ENCODE data around the gene PTPN2. TPM values are rescaled to one million over a fixed set of nuclear protein-coding genes. Genes with fewer than 3 reads are reported as not detected.

Gene PTPN2
- total and polyA plus RNA-seq, 2 of the 4 experiments (the other 2 are of a cell fraction), result 13.2 to 30.6 TPM

DNA sequence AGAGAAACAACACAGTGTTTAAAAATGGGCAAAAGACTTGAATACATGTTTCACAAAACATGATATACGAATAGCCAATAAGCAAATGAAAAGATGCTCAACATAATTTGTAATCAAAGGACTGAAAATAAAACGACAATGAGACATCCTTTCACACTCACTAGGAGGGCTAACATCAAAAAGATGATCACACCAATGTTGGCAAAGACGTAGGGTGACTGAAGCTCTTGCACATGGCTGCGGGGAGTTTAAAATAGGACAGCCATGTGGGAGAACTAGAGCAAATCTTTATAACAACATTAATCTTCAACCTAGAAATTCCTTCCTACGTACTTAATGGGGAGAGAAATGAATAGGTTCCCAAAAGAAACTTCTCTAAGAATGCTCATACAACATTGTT lies 44.6 kb upstream of the PTPN2 start:
- Histone ChIP-seq H3K36me3 (ENCODE audit: control insufficient read depth, insufficient read depth, low read length) (no peaks in the 10 kb centered on the region), H3K79me1 (ENCODE audit: low read depth in 1 of 2, low read length in 2 of 2) (no peaks in the 10 kb centered on the region), H3K4me3 (ENCODE audit: insufficient read depth, low read depth, low read length) (no peak overlapping the region), H3K27ac (ENCODE audit: insufficient read depth, low read length) (no peak overlapping the region), H2AK5ac (ENCODE audit: low read depth, low read length) (no peak overlapping the region), H3K56ac (ENCODE audit: extremely low read depth, insufficient read depth, low read length) (no peak overlapping the region), H3K9me1 (ENCODE audit: insufficient read depth, low read length) (no peaks in the 10 kb centered on the region), H3K18ac (ENCODE audit: low read depth, low read length) (no peak overlapping the region), H3K4me2 (ENCODE audit: low read depth, low read length) (no peak overlapping the region), H3K4ac (ENCODE audit: low read depth, low read length) (no peak overlapping the region), H3K23ac (ENCODE audit: low read depth, low read length) (no peak overlapping the region), H2AK9ac (replicated peaks; ENCODE audit: low read depth, low read length, poor library complexity) (no peak overlapping the region), H2BK15ac (ENCODE audit: low read depth, low read length) (no peak overlapping the region), H3K27me3 (ENCODE audit: control insufficient read depth, insufficient read depth, low read length) (no peaks in the 10 kb centered on the region), H3K9ac (ENCODE audit: low read depth, low read length) (no peak overlapping the region), H3K9me3 (ENCODE audit: control insufficient read depth, insufficient read depth, low read length) (no peaks in the 10 kb centered on the region), H2BK20ac (ENCODE audit: low read depth, low read length) (no peak overlapping the region), H3K4me1 (ENCODE audit: control insufficient read depth, insufficient read depth, low read length) (no peaks in the 10 kb centered on the region), H3K14ac (replicated peaks; ENCODE audit: low read depth, low read length) (no peak overlapping the region), H2BK120ac (ENCODE audit: low read depth, low read length) (no peak overlapping the region), H4K91ac (ENCODE audit: insufficient read depth, low read depth, low read length) (no peak overlapping the region), H4K8ac (ENCODE audit: low read depth in 2 of 2, low read length in 2 of 2) (no peak overlapping the region), H2BK5ac (ENCODE audit: low read depth, low read length, poor library complexity, severe bottlenecking) (no peak overlapping the region), H2AFZ (replicated peaks; ENCODE audit: low read length, poor library complexity) (no peak overlapping the region), H4K20me1 (ENCODE audit: insufficient read depth, low read length) (no peaks in the 10 kb centered on the region), H4K5ac (ENCODE audit: low read depth, low read length) (no peak overlapping the region)
- intact Hi-C loops (cut with micrococcal nuclease), result no loop called here
- BruUV-seq (replicated peaks), result no TSS peak
- CTCF ChIA-PET, result no interaction called here
- no CpG with 5 or more reads among the region's 5 CpGs for WGBS, 2 experiments (ENCODE audit: extremely low coverage in 2 of 2, insufficient read length in 1 of 2)
- no peak for DNase-seq
- POLR2A ChIA-PET (ENCODE audit: unreplicated experiment), result no interaction called here
- no peak for ATAC-seq (ENCODE audit: low read depth)
- TF ChIP-seq, protein P1, sequence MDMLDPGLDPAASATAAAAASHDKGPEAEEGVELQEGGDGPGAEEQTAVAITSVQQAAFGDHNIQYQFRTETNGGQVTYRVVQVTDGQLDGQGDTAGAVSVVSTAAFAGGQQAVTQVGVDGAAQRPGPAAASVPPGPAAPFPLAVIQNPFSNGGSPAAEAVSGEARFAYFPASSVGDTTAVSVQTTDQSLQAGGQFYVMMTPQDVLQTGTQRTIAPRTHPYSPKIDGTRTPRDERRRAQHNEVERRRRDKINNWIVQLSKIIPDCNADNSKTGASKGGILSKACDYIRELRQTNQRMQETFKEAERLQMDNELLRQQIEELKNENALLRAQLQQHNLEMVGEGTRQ (IDR thresholded peaks at IDR 0.05; ENCODE audit: low read depth, low read length), result no peak
- TF ChIP-seq CEBPB (IDR thresholded peaks at IDR 0.05; ENCODE audit: low read depth, low read length), result no peak
- TF ChIP-seq BHLHE40 (IDR thresholded peaks at IDR 0.05; ENCODE audit: low read depth, low read length), result no peak
- in situ Hi-C loops (cut with MboI; ENCODE audit: low sequenced_read_pairs), result no loop called here
- dilution Hi-C loops (cut with HindIII; ENCODE audit: low sequenced_read_pairs, unreplicated experiment), result no loop called here
